ENCODE data around the gene ADD1. TPM values are rescaled to one million over a fixed set of nuclear protein-coding genes. Genes with fewer than 3 reads are reported as not detected.

Gene ADD1
- total and polyA plus RNA-seq, 2 donors (not counting 1 experiment from before 2014, with no cell fraction given): 302 to 383 TPM

DNA sequence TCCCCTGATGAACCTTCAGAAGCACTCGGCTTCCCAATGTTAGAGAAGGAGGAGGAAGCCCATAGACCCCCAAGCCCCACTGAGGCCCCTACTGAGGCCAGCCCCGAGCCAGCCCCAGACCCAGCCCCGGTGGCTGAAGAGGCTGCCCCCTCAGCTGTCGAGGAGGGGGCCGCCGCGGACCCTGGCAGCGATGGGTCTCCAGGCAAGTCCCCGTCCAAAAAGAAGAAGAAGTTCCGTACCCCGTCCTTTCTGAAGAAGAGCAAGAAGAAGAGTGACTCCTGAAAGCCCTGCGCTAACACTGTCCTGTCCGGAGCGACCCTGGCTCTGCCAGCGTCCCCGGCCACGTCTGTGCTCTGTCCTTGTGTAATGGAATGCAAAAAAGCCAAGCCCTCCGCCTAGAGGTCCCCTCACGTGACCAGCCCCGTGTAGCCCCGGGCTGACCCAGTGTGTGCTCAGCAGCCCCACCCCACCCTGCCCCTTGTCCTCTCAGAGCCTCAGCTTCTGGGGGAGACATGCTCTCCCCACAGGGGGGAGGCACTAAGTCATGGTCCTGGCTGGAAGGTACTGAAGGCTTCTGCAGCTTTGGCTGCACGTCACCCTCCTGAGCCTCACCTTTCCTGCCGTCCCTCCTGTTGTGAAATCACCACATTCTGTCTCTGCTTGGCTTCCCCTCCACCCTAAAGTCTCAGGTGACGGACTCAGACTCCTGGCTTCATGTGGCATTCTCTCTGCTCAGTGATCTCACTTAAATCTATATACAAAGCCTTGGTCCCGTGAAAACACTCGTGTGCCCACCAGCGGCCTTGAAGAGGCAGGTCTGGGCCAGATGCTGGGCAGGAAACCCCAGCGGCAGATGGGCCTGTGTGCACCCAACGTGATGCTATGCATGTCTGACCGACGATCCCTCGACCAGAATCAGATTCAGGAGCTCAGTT is 84.9 kb downstream of the ADD1 start:
- Mint-ChIP-seq H3K4me3 (no peak overlapping the region), H3K27me3 (no peaks in the 10 kb centered on the region), H3K9me3 (ENCODE audit: insufficient read depth) (no peaks in the 10 kb centered on the region), H3K4me1 (peaks cover 33% of the 10 kb centered on the region), H3K27ac (peak overlapping the region; percentile 75)
- H3K79me2 ChIP-seq (ENCODE audit: control insufficient read depth, insufficient read depth, low read length): peaks cover 34% of the 10 kb centered on the region
- no peaks in the 10 kb centered on the region for H3K9me3 ChIP-seq (ENCODE audit: control extremely low read depth in 1 of 3, control insufficient read depth in 2 of 3, insufficient read depth in 1 of 3, low read length in 2 of 3)
- no peaks in the 10 kb centered on the region for H3K27me3 ChIP-seq (replicated peaks in 1 of 4; ENCODE audit: control extremely low read depth in 1 of 4, control insufficient read depth in 3 of 4, insufficient read depth in 4 of 4, low read length in 3 of 4)
- intact Hi-C loops (cut with micrococcal nuclease): no loop called here
- no peak overlapping the region for H2AFZ ChIP-seq (ENCODE audit: insufficient read depth, low read depth, low read length, poor library complexity, severe bottlenecking)
- POLR2A ChIA-PET: no interaction called here
- CTCF ChIA-PET: no interaction called here
- no peak overlapping the region for H3K4me3 ChIP-seq (ENCODE audit: control extremely low read depth in 1 of 5, extremely low read depth in 1 of 5, insufficient read depth in 1 of 5, low read depth in 2 of 5, low read length in 4 of 5)
- no peak for TF ChIP-seq EZH2 (IDR thresholded peaks at IDR 0.05; ENCODE audit: borderline replicate concordance, insufficient read depth, low read depth, low read length, poor library complexity, severe bottlenecking)
- TF ChIP-seq, protein P1, sequence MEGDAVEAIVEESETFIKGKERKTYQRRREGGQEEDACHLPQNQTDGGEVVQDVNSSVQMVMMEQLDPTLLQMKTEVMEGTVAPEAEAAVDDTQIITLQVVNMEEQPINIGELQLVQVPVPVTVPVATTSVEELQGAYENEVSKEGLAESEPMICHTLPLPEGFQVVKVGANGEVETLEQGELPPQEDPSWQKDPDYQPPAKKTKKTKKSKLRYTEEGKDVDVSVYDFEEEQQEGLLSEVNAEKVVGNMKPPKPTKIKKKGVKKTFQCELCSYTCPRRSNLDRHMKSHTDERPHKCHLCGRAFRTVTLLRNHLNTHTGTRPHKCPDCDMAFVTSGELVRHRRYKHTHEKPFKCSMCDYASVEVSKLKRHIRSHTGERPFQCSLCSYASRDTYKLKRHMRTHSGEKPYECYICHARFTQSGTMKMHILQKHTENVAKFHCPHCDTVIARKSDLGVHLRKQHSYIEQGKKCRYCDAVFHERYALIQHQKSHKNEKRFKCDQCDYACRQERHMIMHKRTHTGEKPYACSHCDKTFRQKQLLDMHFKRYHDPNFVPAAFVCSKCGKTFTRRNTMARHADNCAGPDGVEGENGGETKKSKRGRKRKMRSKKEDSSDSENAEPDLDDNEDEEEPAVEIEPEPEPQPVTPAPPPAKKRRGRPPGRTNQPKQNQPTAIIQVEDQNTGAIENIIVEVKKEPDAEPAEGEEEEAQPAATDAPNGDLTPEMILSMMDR (IDR thresholded peaks at IDR 0.05): no peak
- peak overlapping the region in 1 of 2 donors; percentile 38 for H3K27ac ChIP-seq (ENCODE audit: low read length in 2 of 2)
- WGBS (ENCODE audit: insufficient coverage): 93% methylated on average over 30 of the region's 32 CpGs
- H3K9ac ChIP-seq (ENCODE audit: low read length): no peak overlapping the region
- H3K4me1 ChIP-seq (ENCODE audit: control insufficient read depth in 2 of 2, insufficient read depth in 2 of 2, low read length in 2 of 2): peaks cover 26 to 37% of the 10 kb centered on the region in 2 donors
- no peak for ATAC-seq (ENCODE audit: low read depth)
- DNase-seq: no peak
- H3K36me3 ChIP-seq (replicated peaks in 1 of 2; ENCODE audit: control extremely low read depth in 1 of 2, control insufficient read depth in 1 of 2, extremely low read depth in 1 of 2, insufficient read depth in 2 of 2, low read length in 1 of 2): peaks cover 0 to 78% of the 10 kb centered on the region in 2 experiments
- no peak overlapping the region for H3K4me2 ChIP-seq (replicated peaks; ENCODE audit: low read depth, low read length, poor library complexity, severe bottlenecking)
- H4K20me1 ChIP-seq (ENCODE audit: control insufficient read depth, insufficient read depth, low read length, poor library complexity, severe bottlenecking): peaks cover 90% of the 10 kb centered on the region

- 96% methylated on average over 16 of the region's 16 CpGs for WGBS (ENCODE audit: insufficient coverage)
- H3K9ac ChIP-seq (ENCODE audit: low read length): no peak overlapping the region
- no peak for TF ChIP-seq EZH2 (IDR thresholded peaks at IDR 0.05; ENCODE audit: borderline replicate concordance, insufficient read depth, low read depth, low read length, poor library complexity, severe bottlenecking)
- no peak overlapping the region for H3K4me3 ChIP-seq (ENCODE audit: control extremely low read depth in 1 of 5, extremely low read depth in 1 of 5, insufficient read depth in 1 of 5, low read depth in 2 of 5, low read length in 4 of 5)
- H3K36me3 ChIP-seq (replicated peaks in 1 of 2; ENCODE audit: control extremely low read depth in 1 of 2, control insufficient read depth in 1 of 2, extremely low read depth in 1 of 2, insufficient read depth in 2 of 2, low read length in 1 of 2): peaks cover 0 to 68% of the 10 kb centered on the region in 2 experiments
- Mint-ChIP-seq H3K27ac (peak overlapping the region; percentile 53), H3K4me3 (no peak overlapping the region), H3K4me1 (peaks cover 28% of the 10 kb centered on the region), H3K27me3 (no peaks in the 10 kb centered on the region), H3K9me3 (ENCODE audit: insufficient read depth) (no peaks in the 10 kb centered on the region)
- no peak for DNase-seq
- peaks cover 24% of the 10 kb centered on the region for H3K79me2 ChIP-seq (ENCODE audit: control insufficient read depth, insufficient read depth, low read length)
- ChIA-PET CTCF (no interaction called here), POLR2A (no interaction called here)
- no peaks in the 10 kb centered on the region for H3K9me3 ChIP-seq (ENCODE audit: control extremely low read depth in 1 of 3, control insufficient read depth in 2 of 3, insufficient read depth in 1 of 3, low read length in 2 of 3)
- intact Hi-C loops (cut with micrococcal nuclease): no loop called here
- H4K20me1 ChIP-seq (ENCODE audit: control insufficient read depth, insufficient read depth, low read length, poor library complexity, severe bottlenecking): peaks cover 84% of the 10 kb centered on the region
- peak overlapping the region in 1 of 2 donors; percentile 38 for H3K27ac ChIP-seq (ENCODE audit: low read length in 2 of 2)
- ATAC-seq (ENCODE audit: low read depth): no peak
- no peak overlapping the region for H2AFZ ChIP-seq (ENCODE audit: insufficient read depth, low read depth, low read length, poor library complexity, severe bottlenecking)
- H3K4me1 ChIP-seq (ENCODE audit: control insufficient read depth in 2 of 2, insufficient read depth in 2 of 2, low read length in 2 of 2): peaks cover 30 to 38% of the 10 kb centered on the region in 2 donors
- H3K27me3 ChIP-seq (replicated peaks in 1 of 4; ENCODE audit: control extremely low read depth in 1 of 4, control insufficient read depth in 3 of 4, insufficient read depth in 4 of 4, low read length in 3 of 4): no peaks in the 10 kb centered on the region
- no peak overlapping the region for H3K4me2 ChIP-seq (replicated peaks; ENCODE audit: low read depth, low read length, poor library complexity, severe bottlenecking)
Observed at GRCh38 chr4:2929469-2929868, 85.8 kb downstream of the ADD1 start.
